ENCODE data around the gene CEP192.

CEP192 gene

GRCh38 chr18:13147130-13147529, 156.0 kb downstream of the CEP192 start:
- no peak for DNase-seq (ENCODE audit: low spot score)

GRCh38 chr18:13151656-13152055, 160.5 kb downstream of the CEP192 start:
- DNase-seq (ENCODE audit: low spot score) = no peak

GRCh38 chr18:13158428-13158827, 167.3 kb downstream of the CEP192 start:
- no peak for DNase-seq (ENCODE audit: low spot score)

- DNase-seq (ENCODE audit: low spot score) = peak; percentile 55
Observed at GRCh38 chr18:13159579-13159978, 168.4 kb downstream of the CEP192 start.

GRCh38 chr18:13161276-13161899, 170.2 kb downstream of the CEP192 start:
- DNase-seq (ENCODE audit: low spot score) = no peak

GRCh38 chr18:13163167-13163927, 172.2 kb downstream of the CEP192 start:
- no peak for DNase-seq (ENCODE audit: low spot score)

GRCh38 chr18:13164406-13164805, 173.2 kb downstream of the CEP192 start:
- DNase-seq (ENCODE audit: low spot score) = no peak

GRCh38 chr18:13165636-13166423, 174.7 kb downstream of the CEP192 start:
- DNase-seq (ENCODE audit: low spot score) = no peak

GRCh38 chr18:13173578-13174145, 182.5 kb downstream of the CEP192 start:
- DNase-seq (ENCODE audit: low spot score) = no peak

All from CD4-positive, alpha-beta T cell treated with Interleukin-6 at 100 ng/mL for 8 hours (primary cell).